ENCODE data around the gene SAMD14. TPM values are rescaled to one million over a fixed set of nuclear protein-coding genes. Genes with fewer than 3 reads are reported as not detected.

Gene SAMD14
- total and polyA plus RNA-seq, 2 experiments from 2014 or later, result 0.70 to 4.7 TPM

- Mint-ChIP-seq H3K9me3 (no peaks in the 10 kb centered on the region), H3K36me3 (ENCODE audit: low read depth) (peaks cover 2% of the 10 kb centered on the region; the same call in 1 of the 3 replicates), H3K4me1 (peaks cover 22% of the 10 kb centered on the region), H3K4me3 (no peak overlapping the region), H3K27me3 (ENCODE audit: insufficient read depth, low read depth, poor library complexity) (peaks cover 14% of the 10 kb centered on the region), H3K27ac (no peak overlapping the region; the same call in 1 of the 2 replicates)
- ATAC-seq (no peak), DNase-seq (ENCODE audit: low spot score) (no peak)
- Histone ChIP-seq H4K20me1 (replicated peaks; ENCODE audit: insufficient read depth) (no peaks in the 10 kb centered on the region), H3K36me3 (ENCODE audit: insufficient read depth) (no peaks in the 10 kb centered on the region), H3K4me1 (ENCODE audit: insufficient read depth) (peaks cover 13% of the 10 kb centered on the region; the same call in 1 of the 2 replicates), H3K27ac (ENCODE audit: low read depth) (no peak overlapping the region), H3K27me3 (ENCODE audit: insufficient read depth) (no peaks in the 10 kb centered on the region), H3F3A (replicated peaks; ENCODE audit: low read depth) (no peaks in the 10 kb centered on the region), H3K79me2 (replicated peaks; ENCODE audit: insufficient read depth) (no peaks in the 10 kb centered on the region), H3K9me2 (ENCODE audit: insufficient read depth) (no peaks in the 10 kb centered on the region), H2AFZ (no peak overlapping the region), H3K4me3 (no peak overlapping the region), H3K4me2 (no peak overlapping the region)
- TF ChIP-seq STAT1 (IDR thresholded peaks at IDR 0.05; ENCODE audit: unreplicated experiment) (no peak), EZH2phosphoT487 (IDR thresholded peaks at IDR 0.05; ENCODE audit: unreplicated experiment) (no peak), REST (IDR thresholded peaks at IDR 0.05; ENCODE audit: unreplicated experiment) (no peak), NANOG (IDR thresholded peaks at IDR 0.05; ENCODE audit: borderline replicate concordance) (no peak), CREB1 (CRISPR knock-in tag; IDR thresholded peaks at IDR 0.05; ENCODE audit: low read depth) (no peak), ZNF462 (CRISPR knock-in tag; IDR thresholded peaks at IDR 0.05) (no peak), EZH2 (IDR thresholded peaks at IDR 0.05; ENCODE audit: low read depth, unreplicated experiment) (no peak), ZNF114 (CRISPR knock-in tag; IDR thresholded peaks at IDR 0.05) (no peak), ZNF331 (CRISPR knock-in tag; IDR thresholded peaks at IDR 0.05; ENCODE audit: low read depth) (no peak), JUNB (IDR thresholded peaks at IDR 0.05; ENCODE audit: unreplicated experiment) (no peak), POLR2AphosphoS5 (IDR thresholded peaks at IDR 0.05; ENCODE audit: low read depth) (no peak)
- TF ChIP-seq, protein P1, sequence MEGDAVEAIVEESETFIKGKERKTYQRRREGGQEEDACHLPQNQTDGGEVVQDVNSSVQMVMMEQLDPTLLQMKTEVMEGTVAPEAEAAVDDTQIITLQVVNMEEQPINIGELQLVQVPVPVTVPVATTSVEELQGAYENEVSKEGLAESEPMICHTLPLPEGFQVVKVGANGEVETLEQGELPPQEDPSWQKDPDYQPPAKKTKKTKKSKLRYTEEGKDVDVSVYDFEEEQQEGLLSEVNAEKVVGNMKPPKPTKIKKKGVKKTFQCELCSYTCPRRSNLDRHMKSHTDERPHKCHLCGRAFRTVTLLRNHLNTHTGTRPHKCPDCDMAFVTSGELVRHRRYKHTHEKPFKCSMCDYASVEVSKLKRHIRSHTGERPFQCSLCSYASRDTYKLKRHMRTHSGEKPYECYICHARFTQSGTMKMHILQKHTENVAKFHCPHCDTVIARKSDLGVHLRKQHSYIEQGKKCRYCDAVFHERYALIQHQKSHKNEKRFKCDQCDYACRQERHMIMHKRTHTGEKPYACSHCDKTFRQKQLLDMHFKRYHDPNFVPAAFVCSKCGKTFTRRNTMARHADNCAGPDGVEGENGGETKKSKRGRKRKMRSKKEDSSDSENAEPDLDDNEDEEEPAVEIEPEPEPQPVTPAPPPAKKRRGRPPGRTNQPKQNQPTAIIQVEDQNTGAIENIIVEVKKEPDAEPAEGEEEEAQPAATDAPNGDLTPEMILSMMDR (conservative IDR thresholded peaks at IDR 0.05; ENCODE audit: low read depth in 2 of 2), result no peak
- TF ChIP-seq, protein P2, sequence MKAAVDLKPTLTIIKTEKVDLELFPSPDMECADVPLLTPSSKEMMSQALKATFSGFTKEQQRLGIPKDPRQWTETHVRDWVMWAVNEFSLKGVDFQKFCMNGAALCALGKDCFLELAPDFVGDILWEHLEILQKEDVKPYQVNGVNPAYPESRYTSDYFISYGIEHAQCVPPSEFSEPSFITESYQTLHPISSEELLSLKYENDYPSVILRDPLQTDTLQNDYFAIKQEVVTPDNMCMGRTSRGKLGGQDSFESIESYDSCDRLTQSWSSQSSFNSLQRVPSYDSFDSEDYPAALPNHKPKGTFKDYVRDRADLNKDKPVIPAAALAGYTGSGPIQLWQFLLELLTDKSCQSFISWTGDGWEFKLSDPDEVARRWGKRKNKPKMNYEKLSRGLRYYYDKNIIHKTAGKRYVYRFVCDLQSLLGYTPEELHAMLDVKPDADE (IDR thresholded peaks at IDR 0.05), result no peak
Measured at GRCh38 chr17:50097455-50097854, 32.5 kb downstream of the SAMD14 start.

Measured in GM23338 (cell line).